GM12873 (cell line): Measurements from ENCODE around the gene TMEM187.

ENCODE experiments used
- TF ChIP-seq, protein P1 (sequence below): IDR thresholded peaks from 2 replicates; pipeline ENCODE4 v1.5.1; 2012; ENCODE audit warnings: low read depth, mild to moderate bottlenecking, moderate library complexity, low read length, control low read depth; ENCODE audit not compliant: insufficient read depth; ENCODE audit errors: missing control alignments

Gene TMEM187

DNA sequence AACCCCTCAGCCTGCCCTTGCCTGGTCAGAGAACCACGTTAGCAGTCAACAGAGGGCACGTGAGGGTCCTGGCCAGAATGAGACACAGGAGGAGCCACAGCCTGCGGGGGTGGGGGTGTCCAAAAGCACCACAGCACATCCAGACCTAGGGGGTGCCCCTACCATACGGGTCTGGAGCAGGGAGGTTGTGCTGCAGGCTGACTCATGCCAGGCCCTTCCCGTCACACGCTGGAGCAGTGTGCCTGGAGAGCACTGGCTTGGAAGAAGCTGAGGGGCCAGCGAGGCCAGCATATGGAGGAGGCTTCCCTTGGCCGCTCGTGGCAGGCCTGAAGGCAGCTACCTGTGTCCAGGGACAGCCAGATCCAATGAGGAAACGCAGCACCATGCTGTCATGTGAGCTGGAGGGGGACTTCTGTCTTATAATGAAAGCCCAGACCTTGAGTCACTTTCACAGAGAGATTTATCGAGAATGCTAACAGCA is 48.6 kb downstream of the TMEM187 start:
- TF ChIP-seq, protein P1, sequence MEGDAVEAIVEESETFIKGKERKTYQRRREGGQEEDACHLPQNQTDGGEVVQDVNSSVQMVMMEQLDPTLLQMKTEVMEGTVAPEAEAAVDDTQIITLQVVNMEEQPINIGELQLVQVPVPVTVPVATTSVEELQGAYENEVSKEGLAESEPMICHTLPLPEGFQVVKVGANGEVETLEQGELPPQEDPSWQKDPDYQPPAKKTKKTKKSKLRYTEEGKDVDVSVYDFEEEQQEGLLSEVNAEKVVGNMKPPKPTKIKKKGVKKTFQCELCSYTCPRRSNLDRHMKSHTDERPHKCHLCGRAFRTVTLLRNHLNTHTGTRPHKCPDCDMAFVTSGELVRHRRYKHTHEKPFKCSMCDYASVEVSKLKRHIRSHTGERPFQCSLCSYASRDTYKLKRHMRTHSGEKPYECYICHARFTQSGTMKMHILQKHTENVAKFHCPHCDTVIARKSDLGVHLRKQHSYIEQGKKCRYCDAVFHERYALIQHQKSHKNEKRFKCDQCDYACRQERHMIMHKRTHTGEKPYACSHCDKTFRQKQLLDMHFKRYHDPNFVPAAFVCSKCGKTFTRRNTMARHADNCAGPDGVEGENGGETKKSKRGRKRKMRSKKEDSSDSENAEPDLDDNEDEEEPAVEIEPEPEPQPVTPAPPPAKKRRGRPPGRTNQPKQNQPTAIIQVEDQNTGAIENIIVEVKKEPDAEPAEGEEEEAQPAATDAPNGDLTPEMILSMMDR = no peak

DNA sequence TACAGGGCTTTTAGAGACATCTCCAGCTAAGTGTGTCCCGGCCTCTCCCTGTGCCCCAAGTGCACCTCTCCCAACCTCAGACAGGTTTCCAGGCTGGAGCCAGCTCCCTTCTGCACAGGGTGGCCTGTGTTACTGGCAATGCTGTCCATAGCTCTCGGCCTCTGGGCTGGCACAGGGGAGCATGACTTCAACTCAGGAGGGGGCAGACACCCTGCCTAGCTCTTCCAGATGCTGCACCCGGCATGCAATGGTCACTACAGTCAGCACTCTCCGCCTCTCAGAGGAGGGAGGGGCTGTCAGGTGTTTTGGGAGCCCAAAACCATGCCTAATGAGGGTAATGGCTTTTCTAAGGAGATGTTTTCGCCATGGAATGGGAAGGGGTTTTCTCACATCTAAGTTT is 49.6 kb downstream of the TMEM187 start:
- TF ChIP-seq, protein P1 = no peak

DNA sequence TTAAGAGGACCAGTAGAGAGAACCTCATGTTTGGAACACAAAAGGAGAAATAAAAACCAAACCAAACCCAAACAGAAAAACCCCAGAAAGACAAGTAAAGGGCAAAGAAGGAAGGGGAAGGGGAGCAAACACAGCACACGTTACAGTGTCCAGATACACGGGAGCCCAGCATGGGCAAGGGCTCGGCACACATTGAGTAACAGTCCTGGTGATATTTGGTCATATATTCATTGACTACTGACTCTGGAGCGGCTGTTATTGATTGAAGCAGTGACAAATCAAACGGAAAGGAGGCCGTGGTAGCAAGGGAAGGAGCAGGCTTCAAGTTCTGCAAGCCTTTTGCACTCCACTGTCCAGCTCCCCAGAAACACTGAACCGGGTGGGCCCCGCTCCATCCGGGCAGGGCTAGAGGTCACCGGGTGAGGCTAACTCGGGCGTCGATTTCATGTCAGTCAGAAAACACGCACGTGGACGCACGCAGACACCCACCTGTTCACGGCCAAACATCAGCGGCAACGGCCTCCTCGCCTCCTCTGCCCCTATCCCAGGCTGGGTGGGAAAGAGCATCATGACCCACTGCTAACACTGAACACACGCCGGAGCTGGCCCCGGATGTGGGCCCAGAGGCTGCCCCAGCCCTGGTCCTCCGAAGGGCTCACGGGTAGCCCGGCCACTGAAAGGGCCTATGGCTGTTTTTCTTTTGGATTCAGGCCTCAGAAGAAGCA is 50.9 kb downstream of the TMEM187 start:
- TF ChIP-seq, protein P1 = no peak

DNA sequence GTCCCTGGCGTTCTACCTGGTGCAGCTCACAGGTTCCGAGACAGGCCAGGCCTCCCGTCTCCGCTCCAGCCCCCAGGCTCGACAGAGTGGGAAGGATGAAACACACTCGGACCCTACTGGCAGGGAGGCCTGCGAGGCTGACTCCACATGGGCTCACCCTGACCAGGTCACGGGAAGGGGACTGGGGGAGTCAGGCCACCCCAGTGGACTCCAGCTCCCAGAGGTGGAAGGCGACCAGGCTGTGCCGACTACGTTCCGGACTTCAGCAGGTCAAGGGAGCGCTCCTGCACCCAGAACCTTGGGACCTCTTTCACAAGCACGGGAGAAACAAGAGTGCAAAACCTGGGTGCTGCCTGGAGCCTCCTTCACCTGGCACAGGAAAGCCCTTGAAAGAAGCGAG is 51.7 kb downstream of the TMEM187 start:
- TF ChIP-seq, protein P1 = no peak

DNA sequence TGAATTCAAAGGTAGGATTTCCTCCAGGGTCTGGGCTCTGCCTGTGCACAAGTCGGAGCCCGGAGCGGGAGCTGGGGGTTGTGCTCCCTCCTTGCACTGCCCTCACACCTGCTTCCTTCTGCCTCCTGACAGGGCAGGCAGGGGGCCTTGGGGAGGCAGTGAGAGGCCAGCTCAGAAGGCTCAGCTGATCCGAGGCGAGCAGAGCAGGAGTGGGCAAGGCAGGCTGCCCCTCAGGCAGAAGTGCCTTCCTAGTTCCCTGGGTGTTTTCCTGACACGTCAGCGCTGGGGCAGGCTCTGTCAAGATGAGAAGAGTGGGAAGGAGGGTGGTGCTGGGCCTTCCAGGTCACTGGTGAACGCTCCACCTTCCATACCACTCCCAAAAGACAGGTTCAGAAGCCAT is 52.7 kb downstream of the TMEM187 start:
- TF ChIP-seq, protein P1 = no peak

DNA sequence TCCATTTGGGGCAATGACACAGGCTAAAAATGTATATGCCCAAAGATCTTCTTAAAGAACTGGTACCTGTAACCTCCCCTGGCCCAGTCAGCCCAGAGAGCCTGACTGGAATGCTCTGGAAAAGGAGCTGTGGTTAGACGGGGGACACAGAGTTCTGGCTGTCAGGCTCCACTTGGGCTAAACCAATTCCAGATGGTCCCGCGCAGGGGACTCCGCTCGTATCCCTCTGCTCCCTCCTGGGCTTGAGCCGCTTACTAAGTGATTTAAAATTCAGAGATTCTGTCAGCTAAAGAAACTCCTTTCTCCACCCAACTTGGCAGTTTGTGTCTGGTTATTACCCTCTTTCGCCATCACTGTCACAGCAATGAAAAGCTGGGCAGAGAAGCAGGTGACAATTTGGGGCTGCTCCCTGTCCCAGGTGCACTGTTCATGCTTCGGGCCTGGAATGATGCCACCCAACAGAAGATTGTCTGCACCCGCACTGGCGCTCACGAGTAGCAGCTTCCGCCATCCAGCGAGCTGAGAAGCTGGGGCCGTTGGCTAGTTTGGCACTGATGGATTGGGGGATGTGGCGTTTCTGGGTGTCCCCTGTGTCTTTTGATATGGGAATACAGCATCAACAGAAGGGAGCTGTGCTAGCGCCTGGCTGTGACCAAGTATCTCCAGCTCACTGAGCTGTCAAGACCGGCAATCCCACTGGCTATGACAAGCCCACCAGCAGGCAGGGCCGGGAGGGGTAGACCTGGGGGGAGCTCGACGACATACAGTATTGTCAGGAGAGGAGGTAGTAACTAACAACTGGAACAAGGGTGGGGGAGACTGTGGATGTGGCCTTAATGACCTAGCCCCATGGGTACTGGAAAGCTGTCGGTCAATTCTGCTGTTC is 53.8 kb downstream of the TMEM187 start:
- TF ChIP-seq, protein P1 = no peak

DNA sequence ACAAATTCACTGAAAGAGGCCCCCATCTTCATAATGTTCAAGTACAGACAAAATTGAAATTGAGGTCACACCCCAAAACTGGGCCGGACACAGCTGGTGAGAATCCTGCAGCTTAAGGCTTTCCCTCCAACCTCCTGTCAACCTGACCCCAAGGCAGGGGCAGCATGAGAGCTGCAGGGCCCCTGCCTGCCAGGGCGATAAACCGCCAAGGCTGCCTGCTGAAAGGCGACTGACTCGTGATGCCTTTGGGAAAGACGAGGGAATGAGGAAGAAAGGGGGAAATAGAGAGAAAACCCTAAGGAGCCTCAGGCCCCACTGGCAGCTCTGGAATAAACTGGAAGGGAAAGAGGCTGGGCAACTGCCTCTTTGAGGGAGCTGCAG is 54.5 kb downstream of the TMEM187 start:
- TF ChIP-seq, protein P1 = no peak
